GM21825 (cell line): ENCODE results near the gene FHIP2A.
A peak's percentile ranks its signal among the peaks of the same experiment; 100 is the strongest.
"Not testable (repeated sequence)": the region's sequence is repeated elsewhere in the genome, so short reads cannot be mapped to it uniquely, and the experiment has no call there.

Source experiments
- ATAC-seq: cut with Tn5 transposase; IDR thresholded peaks from one replicate; pipeline ENCODE4 v1.9.1; 2021; ENCODE audit warnings: mild to moderate bottlenecking, moderate library complexity; ENCODE audit not compliant: unreplicated experiment

The FHIP2A gene

GRCh38 chr10:114821293-114821914 lies at the start of gene FHIP2A:
FHIP2A (plus strand) TSS chr10:114821780; CDS start chr10:114822079, 299 bp downstream.
- peak; percentile 80 for ATAC-seq

- ATAC-seq: no peak
These were observed 48.9 kb upstream of the FHIP2A start for GRCh38 chr10:114772496-114773196.

GRCh38 chr10:114773197-114773532 lies 48.4 kb upstream of the FHIP2A start:
- ATAC-seq: no peak

- not testable (repeated sequence) for ATAC-seq
These were observed 46.5 kb upstream of the FHIP2A start for GRCh38 chr10:114775082-114775481.

GRCh38 chr10:114777415-114777814 lies 44.2 kb upstream of the FHIP2A start:
- no peak for ATAC-seq

GRCh38 chr10:114779803-114780576 lies 41.6 kb upstream of the FHIP2A start:
- no peak for ATAC-seq

- no peak for ATAC-seq
These were observed 40.9 kb upstream of the FHIP2A start for GRCh38 chr10:114780577-114781184.

GRCh38 chr10:114782666-114783065 lies 38.9 kb upstream of the FHIP2A start:
- no peak for ATAC-seq

- ATAC-seq: no peak
These were observed 37.9 kb upstream of the FHIP2A start for GRCh38 chr10:114783686-114784085.

GRCh38 chr10:114786492-114786891 lies 35.1 kb upstream of the FHIP2A start:
- peak; percentile 64 for ATAC-seq

GRCh38 chr10:114787131-114787530 lies 34.4 kb upstream of the FHIP2A start:
- not testable (repeated sequence) for ATAC-seq

- no peak for ATAC-seq
These were observed 29.8 kb upstream of the FHIP2A start for GRCh38 chr10:114791768-114792167.

- ATAC-seq: no peak
These were observed 26.5 kb upstream of the FHIP2A start for GRCh38 chr10:114795039-114795438.

- ATAC-seq: no peak
These were observed 21.2 kb upstream of the FHIP2A start for GRCh38 chr10:114800361-114800760.

GRCh38 chr10:114801411-114801813 lies 20.2 kb upstream of the FHIP2A start:
- peak; percentile 73 for ATAC-seq

- no peak for ATAC-seq
These were observed 19.4 kb upstream of the FHIP2A start for GRCh38 chr10:114802177-114802576.

- no peak for ATAC-seq
These were observed 14.8 kb upstream of the FHIP2A start for GRCh38 chr10:114806562-114807391.

- ATAC-seq: no peak
These were observed 12.6 kb upstream of the FHIP2A start for GRCh38 chr10:114808982-114809381.

GRCh38 chr10:114810926-114811325 lies 10.7 kb upstream of the FHIP2A start:
- peak; percentile 100 for ATAC-seq

- ATAC-seq: no peak
These were observed 9.7 kb upstream of the FHIP2A start for GRCh38 chr10:114811862-114812261.

GRCh38 chr10:114815791-114816190 lies 5.8 kb upstream of the FHIP2A start:
- no peak for ATAC-seq
